Adrenal gland (tissue), 5 donors: ENCODE results near the gene TMIGD1.

Experiments
- CTCF ChIP-seq, 6 experiments: fragments of 450-650 bp in 4 of 6; fragments of 200-600 bp in 2 of 6; sonication (generic) in 1 of 6; IDR thresholded peaks; 1 replicate in 5 of 6; 2 replicates in 1 of 6; pipeline versions ENCODE4 v1.5.1 to v1.8.0; 2016 to 2021; ENCODE audit warnings: antibody characterized with exemption in 6 of 6, mild to moderate bottlenecking in 2 of 6, moderate library complexity in 1 of 6
- POLR2A ChIP-seq, 2 donors: fragments of 450-650 bp; IDR thresholded peaks; one replicate each; pipeline ENCODE4 v1.6.1; 2017; ENCODE audit warnings: antibody characterized with exemption in 2 of 2, mild to moderate bottlenecking in 2 of 2, moderate library complexity in 1 of 2
- donor health status: DM: no; HTN: no; CAD: no.

GRCh38 chr17:30318155-30318554 lies 15.7 kb downstream of the TMIGD1 start:
- TF ChIP-seq CTCF (IDR thresholded peaks at IDR 0.05), result no peak
- TF ChIP-seq POLR2A (IDR thresholded peaks at IDR 0.05), result no peak
